Endothelial cell of umbilical vein (primary cell): ENCODE measurements around the gene AHRR. TPM values are rescaled to one million over a fixed set of nuclear protein-coding genes. Genes with fewer than 3 reads are reported as not detected.

Source experiments
- BruUV-seq: library from RNA; stranded (reverse); fragments of 400-500 nt; replicated peaks from 2 replicates; lab custom pipeline; 2021; lab: Mats Ljungman, UMichigan
- CTCF ChIA-PET: fragments of 300-600, 350-600 bp; sonication (Branson Sonifier 250); formaldehyde crosslinking; loops from one replicate; lab custom pipeline; 2021; ENCODE audit warnings: antibody characterized with exemption, inconsistent platforms; lab: Charles Lee
- POLR2A ChIA-PET: fragments of 300-600, 350-600 bp; sonication (Branson Sonifier 250); formaldehyde crosslinking; loops from one replicate; lab custom pipeline; 2021; ENCODE audit warnings: antibody characterized with exemption, inconsistent platforms; lab: Charles Lee
- DNase-seq: peaks from one replicate; pipeline ENCODE4 v3.0.0-alpha.2; 2011; ENCODE audit warnings: low read depth, low spot score
- FAIRE-seq: peaks from 2 replicates; lab custom pipeline; 2011; peaks lifted over from hg19 to GRCh38; lab: Jason Lieb, UNC
- H2AFZ ChIP-seq: 2 replicates; pipeline ENCODE4 v1.6.0; 2012; ENCODE audit warnings: low read depth, low read length, control low read depth, inconsistent platforms
- H3K27ac ChIP-seq: 2 replicates; pipeline ENCODE4 v1.5.1; 2011; ENCODE audit warnings: low read depth, mild to moderate bottlenecking, control low read depth, low read length, moderate library complexity; ENCODE audit not compliant: insufficient read depth
- H3K27me3 ChIP-seq, 2 experiments: 2 replicates each; pipeline versions ENCODE4 v1.6.0 to v1.6.1; 2011; ENCODE audit warnings: low read length in 2 of 2, mixed read lengths in 1 of 2; ENCODE audit not compliant: control insufficient read depth in 2 of 2, insufficient read depth in 2 of 2
- H3K36me3 ChIP-seq, 2 experiments: 2 replicates in 1 of 2; 3 replicates in 1 of 2; pipeline ENCODE4 v1.5.1; 2011; ENCODE audit warnings: low read length in 2 of 2, mild to moderate bottlenecking in 1 of 2, moderate library complexity in 1 of 2; ENCODE audit not compliant: control insufficient read depth in 2 of 2, insufficient read depth in 2 of 2; ENCODE audit errors: extremely low read depth in 1 of 2
- H3K4me1 ChIP-seq: 3 replicates; pipeline ENCODE4 v1.5.1; 2011; ENCODE audit warnings: mild to moderate bottlenecking, low read length; ENCODE audit not compliant: control insufficient read depth, insufficient read depth; ENCODE audit errors: extremely low read depth
- H3K4me2 ChIP-seq: 2 replicates; pipeline ENCODE4 v1.6.1; 2011; ENCODE audit warnings: low read length, control low read depth, mixed read lengths; ENCODE audit not compliant: insufficient read depth
- H3K4me3 ChIP-seq, 3 experiments: fragments of 200-600 bp in 1 of 3; sonication (generic), shearing (Covaris generic) in 1 of 3; replicated peaks in 1 of 3; 2 replicates each; pipeline ENCODE4 v1.5.1; 2011 to 2016; ENCODE audit warnings: control low read depth in 3 of 3, low read length in 3 of 3, mild to moderate bottlenecking in 2 of 3, inconsistent platforms in 1 of 3, low read depth in 1 of 3, moderate library complexity in 1 of 3; ENCODE audit not compliant: insufficient read depth in 1 of 3
- H3K79me2 ChIP-seq: 2 replicates; pipeline ENCODE4 v1.6.0; 2012; ENCODE audit warnings: low read length, inconsistent platforms; ENCODE audit not compliant: control insufficient read depth, insufficient read depth
- H3K9ac ChIP-seq: replicated peaks from 2 replicates; pipeline ENCODE3; 2011; ENCODE audit warnings: low read length, control low read depth; ENCODE audit not compliant: insufficient read depth; ENCODE audit errors: extremely low read depth
- H3K9me1 ChIP-seq: replicated peaks from 3 replicates; pipeline ENCODE4 v1.6.0; 2011; ENCODE audit warnings: mild to moderate bottlenecking, low read length; ENCODE audit not compliant: control insufficient read depth, insufficient read depth; ENCODE audit errors: extremely low read depth
- H3K9me3 ChIP-seq: replicated peaks from 2 replicates; pipeline ENCODE4 v1.5.1; 2012; ENCODE audit warnings: low read length, inconsistent platforms; ENCODE audit not compliant: control insufficient read depth, insufficient read depth
- H4K20me1 ChIP-seq: replicated peaks from 2 replicates; pipeline ENCODE3; 2011; ENCODE audit warnings: mild to moderate bottlenecking, low read length; ENCODE audit not compliant: control insufficient read depth, insufficient read depth; ENCODE audit errors: extremely low read depth
- CTCF ChIP-seq, 2 donors: IDR thresholded peaks; 1 replicate in 1 of 2; 2 replicates in 1 of 2; pipeline ENCODE4 v1.5.1; 2011; ENCODE audit warnings: low read length in 2 of 2, mild to moderate bottlenecking in 2 of 2, moderate library complexity in 2 of 2, control low read depth in 1 of 2, inconsistent platforms in 1 of 2, low read depth in 1 of 2; ENCODE audit not compliant: insufficient read depth in 1 of 2; ENCODE audit errors: extremely low read depth in 1 of 2
- EZH2 ChIP-seq: IDR thresholded peaks from 2 replicates; pipeline ENCODE4 v1.6.1; 2012; ENCODE audit warnings: borderline replicate concordance, low read depth, mild to moderate bottlenecking, moderate library complexity, low read length, inconsistent platforms; ENCODE audit not compliant: severe bottlenecking
- FOS ChIP-seq: IDR thresholded peaks from 2 replicates; pipeline ENCODE4 v1.6.1; 2011; ENCODE audit warnings: mild to moderate bottlenecking, low read length, moderate library complexity, borderline replicate concordance; ENCODE audit not compliant: insufficient read depth
- GATA2 ChIP-seq: IDR thresholded peaks from 2 replicates; pipeline ENCODE4 v1.7.0; 2011; ENCODE audit warnings: low read depth, mild to moderate bottlenecking, moderate library complexity, mixed read lengths, low read length; ENCODE audit not compliant: insufficient read length, insufficient read depth
- JUN ChIP-seq: IDR thresholded peaks from 2 replicates; pipeline ENCODE4 v1.6.1; 2011; ENCODE audit warnings: borderline replicate concordance, low read depth; ENCODE audit not compliant: insufficient read length, insufficient read depth
- POLR2A ChIP-seq: IDR thresholded peaks from 2 replicates; pipeline ENCODE4 v1.6.1; 2012; ENCODE audit warnings: low read depth, mild to moderate bottlenecking, control low read depth, low read length
- POLR2AphosphoS5 ChIP-seq: IDR thresholded peaks from 2 replicates; pipeline ENCODE4 v1.6.1; 2012; ENCODE audit warnings: low read depth, mild to moderate bottlenecking, control low read depth, low read length, moderate library complexity; ENCODE audit not compliant: insufficient read depth
- dilution Hi-C: fragments of 300-500 bp; cut with MboI; formaldehyde crosslinking; loops from one replicate; pipeline ENCODE4 v1.15.0; 2019; ENCODE audit warnings: low sequenced_read_pairs; ENCODE audit not compliant: extremely low pct_ligation_motif_present
- intact Hi-C: fragments of 100-400 bp; cut with micrococcal nuclease; formaldehyde crosslinking; loops from one replicate; pipeline ENCODE4 v1.10.0; 2022
- polyA plus RNA-seq, 4 experiments: library from polyadenylated mRNA; depleted of rRNA in 3 of 4; stranded (reverse) in 3 of 4; unstranded in 1 of 4; fragments of >200 nt; gene quantifications; 2 replicates each; pipeline versions ENCODE4 v1.2.1 to v1.2.3, GENCODE V29; 2011 to 2012; ENCODE audit warnings: missing spikeins in 1 of 4
- total RNA-seq: library from RNA; stranded (reverse); gene quantifications from 2 replicates; pipeline ENCODE4 v1.2.3, GENCODE V29; 2021

Gene AHRR
- total and polyA plus RNA-seq, 2 donors (not counting 3 experiments of a cell fraction or from before 2014, with no cell fraction given), result 3.1 to 7.3 TPM

DNA sequence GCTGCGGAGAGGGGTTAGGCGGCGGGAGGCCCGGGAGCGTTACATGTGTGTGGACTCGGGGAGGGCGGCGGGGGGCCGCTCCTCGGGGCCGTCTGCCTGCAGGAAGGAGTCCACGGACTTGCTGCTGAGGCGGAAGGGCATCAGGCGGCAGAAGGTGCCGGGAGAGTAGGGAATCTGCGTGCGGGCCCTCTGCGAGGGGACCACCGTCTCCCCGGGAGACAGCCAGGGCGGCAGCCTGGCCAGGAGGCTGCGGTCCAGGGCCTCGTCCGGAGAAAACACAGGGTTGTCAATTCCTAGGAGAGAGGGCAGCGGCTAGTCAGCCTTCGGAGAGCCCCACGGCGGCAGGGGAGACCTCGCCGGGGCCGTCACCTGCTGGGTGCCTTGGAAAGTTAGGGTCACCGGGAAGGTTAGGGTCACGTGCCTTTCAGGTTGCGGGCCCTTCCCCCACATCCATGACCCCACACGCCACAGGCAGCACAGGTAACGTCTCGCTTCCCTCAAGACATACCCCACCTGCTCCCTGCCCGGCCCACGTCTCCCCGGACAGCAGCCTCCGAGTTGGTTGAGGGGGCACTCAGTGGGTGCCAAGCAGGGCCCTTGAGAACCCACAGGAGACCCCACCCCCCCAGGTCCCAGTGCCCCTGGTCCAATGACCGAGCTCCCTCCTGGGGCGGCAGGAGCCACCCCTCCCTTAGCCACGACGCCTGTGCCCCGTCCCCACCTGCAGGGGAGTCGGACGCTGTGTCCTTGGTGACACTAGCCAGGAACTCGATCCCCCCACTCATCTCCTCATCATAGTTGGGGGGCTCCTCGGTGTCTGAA is 153.5 kb downstream of the AHRR start:
- DNase-seq, result no peak
- no peaks in the 10 kb centered on the region for H3K9me3 ChIP-seq
- H3K4me3 ChIP-seq, result no peak overlapping the region
- ChIA-PET CTCF (no interaction called here), POLR2A (no interaction called here)
- H3K79me2 ChIP-seq, result peaks cover 4% of the 10 kb centered on the region
- H4K20me1 ChIP-seq, result no peaks in the 10 kb centered on the region
- H3K9me1 ChIP-seq, result no peaks in the 10 kb centered on the region
- peaks cover 5 to 10% of the 10 kb centered on the region in 2 experiments for H3K27me3 ChIP-seq
- no peak for TF ChIP-seq JUN
- TF ChIP-seq POLR2AphosphoS5, result no peak
- peak; percentile 28 for TF ChIP-seq EZH2
- no peak for TF ChIP-seq GATA2
- TF ChIP-seq FOS, result no peak
- no peak for TF ChIP-seq CTCF (IDR thresholded peaks at IDR 0.05; ENCODE audit: extremely low read depth in 1 of 2, insufficient read depth in 1 of 2, low read depth in 1 of 2, low read length in 2 of 2)
- no peak for TF ChIP-seq POLR2A
- no TSS peak for BruUV-seq
- peaks cover 0 to under 1% of the 10 kb centered on the region in 2 experiments for H3K36me3 ChIP-seq
- H2AFZ ChIP-seq, result no peak overlapping the region
- no peak overlapping the region for H3K27ac ChIP-seq
- peaks cover 6% of the 10 kb centered on the region for H3K4me1 ChIP-seq
- peak overlapping the region; percentile 49 for H3K4me2 ChIP-seq
- no peak overlapping the region for H3K9ac ChIP-seq
- dilution Hi-C loops, result no loop called here
- FAIRE-seq, result no peak
- intact Hi-C loops, result loop anchor here (5.0 kb wide), 1 partner anchor 137 kb away; the partner anchor contains the start of gene CEP72
